Measurements from ENCODE around the gene SH3BP1. TPM values are rescaled to one million over a fixed set of nuclear protein-coding genes. Genes with fewer than 3 reads are reported as not detected.
"Not testable (repeated sequence)": the region's sequence is repeated elsewhere in the genome, so short reads cannot be mapped to it uniquely, and the experiment has no call there.

Gene SH3BP1, protein sequence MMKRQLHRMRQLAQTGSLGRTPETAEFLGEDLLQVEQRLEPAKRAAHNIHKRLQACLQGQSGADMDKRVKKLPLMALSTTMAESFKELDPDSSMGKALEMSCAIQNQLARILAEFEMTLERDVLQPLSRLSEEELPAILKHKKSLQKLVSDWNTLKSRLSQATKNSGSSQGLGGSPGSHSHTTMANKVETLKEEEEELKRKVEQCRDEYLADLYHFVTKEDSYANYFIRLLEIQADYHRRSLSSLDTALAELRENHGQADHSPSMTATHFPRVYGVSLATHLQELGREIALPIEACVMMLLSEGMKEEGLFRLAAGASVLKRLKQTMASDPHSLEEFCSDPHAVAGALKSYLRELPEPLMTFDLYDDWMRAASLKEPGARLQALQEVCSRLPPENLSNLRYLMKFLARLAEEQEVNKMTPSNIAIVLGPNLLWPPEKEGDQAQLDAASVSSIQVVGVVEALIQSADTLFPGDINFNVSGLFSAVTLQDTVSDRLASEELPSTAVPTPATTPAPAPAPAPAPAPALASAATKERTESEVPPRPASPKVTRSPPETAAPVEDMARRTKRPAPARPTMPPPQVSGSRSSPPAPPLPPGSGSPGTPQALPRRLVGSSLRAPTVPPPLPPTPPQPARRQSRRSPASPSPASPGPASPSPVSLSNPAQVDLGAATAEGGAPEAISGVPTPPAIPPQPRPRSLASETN
- total RNA-seq, result 28.3 TPM
- long read RNA-seq, partial matches to known transcripts, result 1 of 17 reads
- long read RNA-seq, other reads (novel, unspliced or antisense), result 13 of 17 reads

DNA sequence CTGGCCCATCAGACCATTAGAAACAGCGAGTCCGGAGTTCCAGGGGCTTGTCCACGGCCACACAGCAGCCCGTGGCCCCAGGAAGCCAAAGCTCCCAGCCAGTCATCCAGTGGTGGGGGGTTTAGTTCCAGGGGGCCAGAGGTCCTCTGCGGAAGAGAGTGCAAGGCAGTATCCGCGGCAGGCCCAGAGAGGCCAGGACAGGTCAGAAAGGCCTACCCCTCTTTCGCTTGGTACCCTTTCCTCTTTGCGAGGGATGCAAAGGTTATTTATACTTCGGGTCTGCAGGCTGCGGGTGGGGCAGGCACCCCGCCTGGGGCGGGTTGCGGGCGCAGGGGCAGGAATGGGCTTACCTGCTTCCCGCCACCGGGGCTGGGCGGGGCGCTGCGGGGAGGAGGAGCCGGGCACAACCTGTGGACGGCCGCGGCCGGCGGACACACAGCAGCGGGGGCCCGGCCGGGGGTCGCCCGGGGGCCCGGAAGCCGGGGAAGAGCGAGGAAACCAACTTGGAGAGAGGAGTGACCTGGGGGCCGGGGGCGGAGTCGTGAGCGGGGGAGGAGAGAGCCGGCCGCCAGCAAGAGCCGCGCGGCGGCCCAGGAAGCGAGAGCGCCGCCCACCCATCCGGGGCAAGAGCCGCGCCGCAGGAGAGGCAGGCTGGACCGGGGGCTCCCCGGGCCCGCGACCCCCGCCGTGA is at the start of gene SH3BP1:
Gene SH3BP1, plus strand, starts transcription at position 600 of the 691 bp plus-strand sequence. CDS start 119 bp downstream, outside the sequence.
- H3K27ac ChIP-seq, result peak within 1 kb of the TSS; percentile 59
- intact Hi-C loops (cut with DNase I), result loop anchor here (10.0 kb wide), 1 partner anchor 46 kb away; the partner anchor contains the start of gene NOL12
- peak; percentile 48 for ATAC-seq

DNA sequence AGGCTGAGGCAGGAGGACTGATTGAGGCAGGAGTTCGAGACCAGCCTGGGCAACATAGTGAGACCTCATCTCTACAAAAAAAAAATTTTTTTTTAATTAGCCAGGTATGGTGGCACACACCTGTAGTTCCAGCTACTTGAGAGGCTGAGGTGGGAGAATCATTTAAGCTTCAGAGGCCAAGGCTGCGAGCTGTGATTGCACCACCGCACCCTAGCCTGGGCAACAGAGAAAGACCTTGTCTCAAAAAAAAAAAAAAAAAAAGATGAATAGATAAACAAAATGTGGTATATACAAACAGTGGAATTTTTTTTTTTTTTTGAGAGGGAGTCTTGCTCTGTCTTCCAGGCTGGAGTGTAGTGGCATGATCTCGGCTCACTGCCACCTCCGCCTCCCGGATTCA is 48.4 kb upstream of the SH3BP1 start:
- H3K36me3 ChIP-seq; intact Hi-C loops (cut with DNase I); ATAC-seq; H3K4me1 ChIP-seq; H3K27ac ChIP-seq; H3K4me3 ChIP-seq; DNase-seq; H3K27me3 ChIP-seq; H3K9me3 ChIP-seq: not testable (repeated sequence)

More for the DNA sequence above, at the start of gene SH3BP1:
- no peaks in the 10 kb centered on the region for H3K36me3 ChIP-seq
- H3K4me3 ChIP-seq, result peak within 1 kb of the TSS; percentile 62
- TF ChIP-seq, protein P1, sequence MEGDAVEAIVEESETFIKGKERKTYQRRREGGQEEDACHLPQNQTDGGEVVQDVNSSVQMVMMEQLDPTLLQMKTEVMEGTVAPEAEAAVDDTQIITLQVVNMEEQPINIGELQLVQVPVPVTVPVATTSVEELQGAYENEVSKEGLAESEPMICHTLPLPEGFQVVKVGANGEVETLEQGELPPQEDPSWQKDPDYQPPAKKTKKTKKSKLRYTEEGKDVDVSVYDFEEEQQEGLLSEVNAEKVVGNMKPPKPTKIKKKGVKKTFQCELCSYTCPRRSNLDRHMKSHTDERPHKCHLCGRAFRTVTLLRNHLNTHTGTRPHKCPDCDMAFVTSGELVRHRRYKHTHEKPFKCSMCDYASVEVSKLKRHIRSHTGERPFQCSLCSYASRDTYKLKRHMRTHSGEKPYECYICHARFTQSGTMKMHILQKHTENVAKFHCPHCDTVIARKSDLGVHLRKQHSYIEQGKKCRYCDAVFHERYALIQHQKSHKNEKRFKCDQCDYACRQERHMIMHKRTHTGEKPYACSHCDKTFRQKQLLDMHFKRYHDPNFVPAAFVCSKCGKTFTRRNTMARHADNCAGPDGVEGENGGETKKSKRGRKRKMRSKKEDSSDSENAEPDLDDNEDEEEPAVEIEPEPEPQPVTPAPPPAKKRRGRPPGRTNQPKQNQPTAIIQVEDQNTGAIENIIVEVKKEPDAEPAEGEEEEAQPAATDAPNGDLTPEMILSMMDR (IDR thresholded peaks at IDR 0.05), result no peak
- peaks cover 50% of the 10 kb centered on the region for H3K4me1 ChIP-seq
- H3K27me3 ChIP-seq, result no peaks in the 10 kb centered on the region
- H3K9me3 ChIP-seq, result no peaks in the 10 kb centered on the region
- DNase-seq, result peak; percentile 82

DNA sequence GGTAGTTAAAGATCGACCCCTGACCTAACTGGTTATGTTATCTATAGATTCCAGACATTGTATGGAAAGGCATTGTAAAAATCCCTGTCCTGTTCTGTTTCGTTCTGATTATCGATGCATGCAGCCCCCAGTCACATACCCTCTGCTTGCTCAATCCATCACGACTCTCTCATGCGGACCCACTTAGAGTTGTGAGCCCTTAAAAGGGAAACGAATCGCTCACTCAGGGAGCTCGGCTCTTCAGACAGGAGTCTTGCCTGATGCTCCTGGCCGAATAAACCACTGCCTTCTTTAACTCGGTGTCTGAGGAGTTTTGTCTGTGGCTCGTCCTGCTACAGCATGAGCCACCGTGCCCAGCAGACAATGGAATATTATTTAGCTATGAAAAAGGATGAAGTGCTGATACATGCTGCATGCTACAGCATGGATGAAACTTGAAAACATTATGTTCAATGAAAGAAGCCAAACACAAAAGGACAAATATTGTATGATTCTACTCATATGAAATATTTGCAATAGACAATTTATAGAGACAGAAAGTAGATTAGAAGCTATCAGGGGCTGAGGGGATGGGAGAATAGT is 47.6 kb upstream of the SH3BP1 start:
- TF ChIP-seq, protein P1 (IDR thresholded peaks at IDR 0.05), result no peak
- ATAC-seq (no peak), DNase-seq (no peak)
- Histone ChIP-seq H3K4me1 (peaks cover 9% of the 10 kb centered on the region), H3K27me3 (no peaks in the 10 kb centered on the region), H3K36me3 (no peaks in the 10 kb centered on the region), H3K9me3 (no peaks in the 10 kb centered on the region), H3K4me3 (peak overlapping the region; percentile 3), H3K27ac (peak overlapping the region; percentile 32)
- intact Hi-C loops (cut with DNase I), result no loop called here

DNA sequence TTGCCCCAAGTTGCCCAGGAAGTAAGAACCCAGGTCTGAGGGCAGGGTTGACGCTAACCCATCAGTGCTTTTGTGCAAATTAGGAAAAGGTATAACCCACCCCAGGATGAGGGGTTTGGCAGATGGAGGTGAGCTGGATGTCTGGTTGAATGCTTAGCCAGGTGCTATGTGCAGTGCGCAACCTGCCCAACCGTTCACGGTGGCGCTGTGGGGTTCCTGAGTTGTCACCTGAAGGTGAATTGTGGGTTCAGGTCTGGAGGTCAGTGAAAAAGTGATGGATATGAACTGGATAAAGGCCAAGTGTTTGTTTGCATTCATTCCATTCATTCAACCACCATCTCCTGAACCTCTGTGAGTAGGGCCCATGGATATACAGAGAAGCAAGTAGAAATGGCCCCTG is 45.2 kb upstream of the SH3BP1 start:
- no peak overlapping the region for H3K4me3 ChIP-seq
- no peak for ATAC-seq
- intact Hi-C loops (cut with DNase I), result no loop called here

DNA sequence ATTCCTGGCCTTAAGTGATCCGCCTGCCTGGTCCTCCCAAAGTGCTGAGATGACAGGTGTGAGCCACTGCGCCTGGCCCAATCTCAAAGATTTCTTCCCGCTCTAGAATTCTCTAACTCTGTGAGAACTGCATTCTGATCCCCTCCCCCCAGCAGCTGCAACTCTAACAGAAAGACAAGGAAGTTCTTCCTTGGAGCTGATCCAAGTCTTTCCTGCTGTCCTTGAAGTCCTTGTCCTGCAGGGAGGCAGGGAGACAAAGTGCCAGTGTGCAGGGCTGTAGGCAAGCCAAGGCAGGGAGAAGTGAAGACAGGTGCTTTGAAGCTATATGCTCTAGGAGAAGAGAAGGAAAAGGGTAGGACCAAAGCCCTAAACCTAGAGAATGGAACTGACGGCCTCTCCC is 40.3 kb upstream of the SH3BP1 start:
- TF ChIP-seq, protein P1 (IDR thresholded peaks at IDR 0.05), result no peak
- Histone ChIP-seq H3K4me3 (no peak overlapping the region), H3K9me3 (no peaks in the 10 kb centered on the region), H3K27me3 (no peaks in the 10 kb centered on the region), H3K36me3 (no peaks in the 10 kb centered on the region), H3K4me1 (no peaks in the 10 kb centered on the region), H3K27ac (no peak overlapping the region)
- intact Hi-C loops (cut with DNase I), result no loop called here
- no peak for DNase-seq
- ATAC-seq, result no peak

More for the DNA sequence above, 45.2 kb upstream of the SH3BP1 start:
- DNase-seq, result no peak
- H3K27ac ChIP-seq, result no peak overlapping the region
- no peaks in the 10 kb centered on the region for H3K9me3 ChIP-seq
- H3K36me3 ChIP-seq, result no peaks in the 10 kb centered on the region
- peaks cover 9% of the 10 kb centered on the region for H3K4me1 ChIP-seq
- TF ChIP-seq, protein P1 (IDR thresholded peaks at IDR 0.05), result no peak
- no peaks in the 10 kb centered on the region for H3K27me3 ChIP-seq

Measured in upper lobe of right lung (tissue), 1 donor.